IMR-90 (cell line): ENCODE measurements around the gene PRKCE.

Experiments
- CEBPB ChIP-seq: IDR thresholded peaks from 2 replicates; pipeline ENCODE4 v1.6.1; 2012; ENCODE audit warnings: low read depth, low read length, improper control_type of control experiment
- CHD1 ChIP-seq: IDR thresholded peaks from 2 replicates; pipeline ENCODE4 v1.6.1; 2012; ENCODE audit warnings: low read depth, low read length, improper control_type of control experiment
- CTCF ChIP-seq: conservative IDR thresholded peaks from 2 replicates; pipeline ENCODE4 v1.5.1; 2012; ENCODE audit warnings: mild to moderate bottlenecking, low read depth, low read length, improper control_type of control experiment
- FOS ChIP-seq: fragments of 150-350 bp; IDR thresholded peaks from 2 replicates; pipeline ENCODE4 v1.6.1; 2016; ENCODE audit warnings: low read depth, low read length
- MAFK ChIP-seq: IDR thresholded peaks from 2 replicates; pipeline ENCODE4 v1.6.1; 2012; ENCODE audit warnings: low read depth, low read length, improper control_type of control experiment
- MXI1 ChIP-seq: IDR thresholded peaks from 2 replicates; pipeline ENCODE4 v1.6.1; 2012; ENCODE audit warnings: low read depth, mild to moderate bottlenecking, low read length, moderate library complexity, borderline replicate concordance
- POLR2A ChIP-seq: IDR thresholded peaks from 2 replicates; pipeline ENCODE4 v1.6.1; 2012; ENCODE audit warnings: mild to moderate bottlenecking, low read depth, low read length
- RFX5 ChIP-seq: IDR thresholded peaks from 2 replicates; pipeline ENCODE4 v1.8.0; 2012; ENCODE audit warnings: low read depth, mild to moderate bottlenecking, low read length, moderate library complexity
- SMC3 ChIP-seq: fragments of 150-350 bp; IDR thresholded peaks from 2 replicates; pipeline ENCODE4 v1.6.1; 2016; ENCODE audit warnings: low read depth, mild to moderate bottlenecking, antibody characterized with exemption, low read length, moderate library complexity
- USF2 ChIP-seq: fragments of 150-350 bp; IDR thresholded peaks from 2 replicates; pipeline ENCODE4 v1.6.1; 2017; ENCODE audit warnings: mild to moderate bottlenecking, antibody characterized with exemption, low read length, low read depth
- TF ChIP-seq, protein P1 (sequence below): fragments of 150-350 bp; IDR thresholded peaks from 2 replicates; pipeline ENCODE4 v1.6.1; 2016; ENCODE audit warnings: low read depth, mild to moderate bottlenecking, low read length, moderate library complexity, borderline replicate concordance

- TF ChIP-seq CTCF (no peak), MXI1 (no peak), USF2 (no peak), POLR2A (no peak), CHD1 (no peak), CEBPB (peak; percentile 48), FOS (no peak), RFX5 (no peak), SMC3 (no peak), MAFK (no peak)
- TF ChIP-seq, protein P1, sequence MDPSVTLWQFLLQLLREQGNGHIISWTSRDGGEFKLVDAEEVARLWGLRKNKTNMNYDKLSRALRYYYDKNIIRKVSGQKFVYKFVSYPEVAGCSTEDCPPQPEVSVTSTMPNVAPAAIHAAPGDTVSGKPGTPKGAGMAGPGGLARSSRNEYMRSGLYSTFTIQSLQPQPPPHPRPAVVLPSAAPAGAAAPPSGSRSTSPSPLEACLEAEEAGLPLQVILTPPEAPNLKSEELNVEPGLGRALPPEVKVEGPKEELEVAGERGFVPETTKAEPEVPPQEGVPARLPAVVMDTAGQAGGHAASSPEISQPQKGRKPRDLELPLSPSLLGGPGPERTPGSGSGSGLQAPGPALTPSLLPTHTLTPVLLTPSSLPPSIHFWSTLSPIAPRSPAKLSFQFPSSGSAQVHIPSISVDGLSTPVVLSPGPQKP: no peak
Observed at GRCh38 chr2:46002507-46002883, 351.0 kb downstream of the PRKCE start.
